MM.1S (cell line): ENCODE measurements around the gene PEX16.

ENCODE experiments used
- EZH2 ChIP-seq: fragments of 300-600 bp; sonication (generic); optimal IDR thresholded peaks from 2 replicates; pipeline ENCODE3; 2017; ENCODE audit warnings: low read depth, mild to moderate bottlenecking, antibody characterized with exemption, low read length, mixed read lengths
- EZH2phosphoT487 ChIP-seq: fragments of 300-600 bp; sonication (generic); IDR thresholded peaks from 2 replicates; pipeline ENCODE4 v1.6.1; 2018; ENCODE audit warnings: antibody characterized with exemption, low read length
- TF ChIP-seq, protein P1 (sequence below): fragments of 300-600 bp; sonication (generic); IDR thresholded peaks from 2 replicates; pipeline ENCODE4 v1.5.1; 2016; ENCODE audit warnings: antibody characterized with exemption, low read length, mixed read lengths

DNA sequence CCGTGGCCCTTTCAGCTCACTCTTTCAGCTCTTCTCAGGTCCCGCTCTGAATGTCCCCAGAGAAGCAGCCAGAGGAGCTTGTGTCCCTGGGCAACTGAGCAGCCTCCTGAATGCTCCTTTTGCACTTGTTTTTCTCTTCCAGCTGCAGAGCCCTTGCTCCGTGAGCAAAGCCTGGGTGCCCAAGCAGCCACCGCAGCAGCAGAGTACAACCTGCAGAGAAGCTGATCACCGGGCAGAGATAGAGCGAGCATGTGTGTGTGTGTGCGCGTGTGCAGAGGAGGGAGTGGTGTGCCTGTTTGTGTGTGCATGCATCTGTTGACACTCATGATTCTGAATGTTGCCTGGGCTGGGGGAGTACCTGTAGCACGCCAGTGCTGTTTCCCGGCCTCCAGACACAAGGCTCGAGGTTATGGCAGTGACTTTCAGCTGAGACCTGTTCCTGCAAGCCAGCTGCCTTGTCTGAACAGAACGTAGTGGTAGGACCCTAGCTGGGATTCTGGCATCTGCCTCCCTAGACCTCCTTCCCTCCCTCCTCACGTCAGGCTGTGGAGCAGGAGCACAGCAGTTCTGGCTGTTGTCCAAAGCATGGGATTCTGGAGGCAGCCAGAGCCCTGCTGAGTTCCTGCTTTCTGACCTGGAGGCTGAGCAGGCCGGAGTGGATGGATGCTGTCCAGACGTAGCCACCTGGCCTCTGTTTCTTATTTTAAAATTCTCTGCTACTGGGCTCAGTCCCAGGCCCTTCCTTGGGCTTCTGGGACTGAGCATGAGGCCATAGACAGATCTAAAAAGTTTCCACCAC lies 36.7 kb downstream of the PEX16 start:
- TF ChIP-seq, protein P1, sequence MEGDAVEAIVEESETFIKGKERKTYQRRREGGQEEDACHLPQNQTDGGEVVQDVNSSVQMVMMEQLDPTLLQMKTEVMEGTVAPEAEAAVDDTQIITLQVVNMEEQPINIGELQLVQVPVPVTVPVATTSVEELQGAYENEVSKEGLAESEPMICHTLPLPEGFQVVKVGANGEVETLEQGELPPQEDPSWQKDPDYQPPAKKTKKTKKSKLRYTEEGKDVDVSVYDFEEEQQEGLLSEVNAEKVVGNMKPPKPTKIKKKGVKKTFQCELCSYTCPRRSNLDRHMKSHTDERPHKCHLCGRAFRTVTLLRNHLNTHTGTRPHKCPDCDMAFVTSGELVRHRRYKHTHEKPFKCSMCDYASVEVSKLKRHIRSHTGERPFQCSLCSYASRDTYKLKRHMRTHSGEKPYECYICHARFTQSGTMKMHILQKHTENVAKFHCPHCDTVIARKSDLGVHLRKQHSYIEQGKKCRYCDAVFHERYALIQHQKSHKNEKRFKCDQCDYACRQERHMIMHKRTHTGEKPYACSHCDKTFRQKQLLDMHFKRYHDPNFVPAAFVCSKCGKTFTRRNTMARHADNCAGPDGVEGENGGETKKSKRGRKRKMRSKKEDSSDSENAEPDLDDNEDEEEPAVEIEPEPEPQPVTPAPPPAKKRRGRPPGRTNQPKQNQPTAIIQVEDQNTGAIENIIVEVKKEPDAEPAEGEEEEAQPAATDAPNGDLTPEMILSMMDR = no peak
- TF ChIP-seq EZH2 (no peak), EZH2phosphoT487 (no peak)
